GM12874 (cell line): ENCODE measurements around the gene CALCR.

Source experiments
- TF ChIP-seq, protein P1 (sequence below): IDR thresholded peaks from 2 replicates; pipeline ENCODE4 v1.5.1; 2011; ENCODE audit warnings: low read depth, mild to moderate bottlenecking, control low read depth, low read length, moderate library complexity; ENCODE audit not compliant: insufficient read depth

The CALCR gene

DNA sequence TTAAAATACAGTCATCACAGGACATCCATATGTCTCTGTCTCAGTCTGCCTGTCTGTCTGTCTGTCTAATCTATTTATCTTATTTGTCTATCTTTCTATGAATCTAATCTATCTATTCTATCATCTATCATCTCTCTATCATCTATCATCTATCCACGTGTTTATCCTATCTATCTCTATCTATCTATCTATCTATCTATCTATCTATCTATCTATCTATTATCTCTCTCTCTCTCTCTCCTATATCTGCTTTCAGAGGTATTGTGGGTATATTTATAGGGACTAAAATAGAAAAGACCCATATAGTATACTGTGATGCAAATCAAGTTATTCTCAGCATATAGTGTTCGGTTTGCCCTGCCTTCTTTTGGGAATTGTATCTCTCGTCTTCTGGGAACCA lies 174.9 kb downstream of the CALCR start:
- TF ChIP-seq, protein P1, sequence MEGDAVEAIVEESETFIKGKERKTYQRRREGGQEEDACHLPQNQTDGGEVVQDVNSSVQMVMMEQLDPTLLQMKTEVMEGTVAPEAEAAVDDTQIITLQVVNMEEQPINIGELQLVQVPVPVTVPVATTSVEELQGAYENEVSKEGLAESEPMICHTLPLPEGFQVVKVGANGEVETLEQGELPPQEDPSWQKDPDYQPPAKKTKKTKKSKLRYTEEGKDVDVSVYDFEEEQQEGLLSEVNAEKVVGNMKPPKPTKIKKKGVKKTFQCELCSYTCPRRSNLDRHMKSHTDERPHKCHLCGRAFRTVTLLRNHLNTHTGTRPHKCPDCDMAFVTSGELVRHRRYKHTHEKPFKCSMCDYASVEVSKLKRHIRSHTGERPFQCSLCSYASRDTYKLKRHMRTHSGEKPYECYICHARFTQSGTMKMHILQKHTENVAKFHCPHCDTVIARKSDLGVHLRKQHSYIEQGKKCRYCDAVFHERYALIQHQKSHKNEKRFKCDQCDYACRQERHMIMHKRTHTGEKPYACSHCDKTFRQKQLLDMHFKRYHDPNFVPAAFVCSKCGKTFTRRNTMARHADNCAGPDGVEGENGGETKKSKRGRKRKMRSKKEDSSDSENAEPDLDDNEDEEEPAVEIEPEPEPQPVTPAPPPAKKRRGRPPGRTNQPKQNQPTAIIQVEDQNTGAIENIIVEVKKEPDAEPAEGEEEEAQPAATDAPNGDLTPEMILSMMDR: no peak

DNA sequence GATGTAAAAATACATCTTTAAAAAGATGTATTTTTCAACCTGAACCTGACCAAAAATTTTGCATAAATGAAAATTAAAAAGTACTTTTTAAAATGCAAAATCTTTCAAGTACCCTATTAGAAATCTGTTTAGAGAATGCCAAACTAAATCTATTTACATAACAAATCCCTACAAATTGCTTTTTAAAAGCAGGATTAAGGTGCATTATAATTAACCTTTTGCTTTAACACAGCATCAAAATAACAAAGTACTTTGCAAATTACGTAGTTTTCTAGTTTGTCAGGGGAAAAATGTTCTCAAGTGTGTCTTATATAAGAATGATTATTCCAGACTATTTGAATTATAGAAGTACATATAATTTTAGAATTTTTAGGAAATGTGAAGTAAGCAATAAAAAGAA lies 181.5 kb downstream of the CALCR start:
- TF ChIP-seq, protein P1: no peak

DNA sequence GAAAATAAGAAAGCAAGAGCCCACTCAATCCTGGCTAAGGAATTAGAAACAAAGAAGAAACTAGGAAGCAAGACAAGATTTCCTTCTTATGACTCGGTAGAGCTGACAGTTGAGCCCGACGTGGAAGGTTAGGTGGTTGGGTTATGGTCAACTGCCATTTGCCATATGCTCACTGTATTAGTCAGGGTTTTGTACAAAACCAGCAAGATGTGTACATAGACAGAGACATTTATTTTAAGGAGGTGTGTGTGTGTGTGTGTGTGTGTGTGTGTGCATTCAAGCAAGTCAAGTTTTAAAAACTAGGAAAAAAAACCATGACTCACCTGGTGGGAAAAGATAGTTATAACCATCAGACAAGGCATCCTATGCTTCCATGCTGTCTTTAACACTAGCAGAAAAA lies 183.9 kb downstream of the CALCR start:
- TF ChIP-seq, protein P1: no peak

DNA sequence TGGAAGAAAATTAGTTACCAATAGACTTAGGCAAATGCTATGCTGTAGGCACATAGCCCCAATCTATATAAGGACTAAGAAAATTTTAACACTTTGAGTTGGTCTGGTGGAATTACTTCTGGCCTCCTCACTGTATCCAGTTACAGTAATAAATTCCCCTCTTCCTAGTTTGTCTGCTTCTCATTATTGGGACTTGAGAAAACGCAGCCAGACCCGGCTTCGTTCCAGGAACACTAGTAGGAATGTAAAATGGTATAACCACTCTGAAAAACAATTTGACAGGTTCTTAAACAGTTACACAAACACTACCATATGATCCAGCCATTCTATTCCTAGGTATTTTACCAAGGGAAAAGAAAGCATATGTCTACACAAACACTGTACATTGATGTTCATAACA lies 192.2 kb downstream of the CALCR start:
- TF ChIP-seq, protein P1: no peak

DNA sequence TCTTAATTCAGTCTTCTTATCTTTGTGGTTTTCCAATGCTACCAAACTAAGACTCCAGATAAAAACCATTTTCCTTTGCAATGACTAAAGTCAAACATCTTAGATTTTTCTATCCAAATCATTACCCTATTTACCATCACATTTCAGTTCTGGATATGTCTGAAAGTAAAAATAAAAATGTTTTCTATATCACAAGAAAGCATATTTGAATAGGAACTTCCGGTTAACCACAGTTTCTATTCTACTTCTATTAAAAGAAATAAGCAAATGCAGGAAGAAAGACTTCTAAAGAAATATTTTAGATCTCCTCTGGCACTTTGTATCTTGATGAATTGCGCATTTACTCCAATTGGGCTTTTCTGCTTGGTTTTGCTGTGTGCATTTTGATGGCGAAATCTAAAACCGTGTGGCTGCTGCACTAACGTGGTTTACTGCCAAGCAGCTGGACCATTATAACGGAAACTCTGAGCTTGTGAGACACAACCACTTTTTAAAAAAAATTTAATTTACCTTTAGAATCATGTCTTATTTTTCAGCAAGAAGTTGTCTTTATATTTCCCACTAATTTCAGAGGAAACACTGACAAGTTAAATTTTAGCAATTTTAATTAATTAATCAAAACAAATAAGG lies 196.3 kb downstream of the CALCR start:
- TF ChIP-seq, protein P1: no peak

DNA sequence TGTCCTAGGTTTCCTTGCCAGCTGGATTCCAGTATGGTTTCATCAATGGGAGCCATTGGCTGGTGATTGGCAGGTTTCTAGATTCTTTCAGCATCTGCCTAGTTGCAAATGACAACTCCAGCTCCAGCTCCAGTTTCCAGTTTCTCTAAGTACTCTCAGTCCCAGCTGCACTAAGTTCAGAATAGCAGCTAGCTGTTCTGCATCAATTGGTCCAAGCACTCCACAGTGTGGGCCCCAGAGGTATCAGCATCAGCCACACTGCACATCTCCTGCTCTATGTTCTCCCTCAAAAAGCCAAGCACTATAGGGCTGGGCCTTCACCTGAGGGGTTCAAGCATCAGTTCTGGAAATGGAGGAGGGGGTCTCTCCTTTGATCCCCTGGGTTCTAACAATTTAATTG lies 198.9 kb downstream of the CALCR start:
- TF ChIP-seq, protein P1: no peak
